ENCODE measurements around the gene CEP164.
A peak's percentile ranks its signal among the peaks of the same experiment; 100 is the strongest.

The CEP164 gene

GRCh38 chr11:117441146-117441975, 113.7 kb downstream of the CEP164 start:
- Histone ChIP-seq H3K9ac (ENCODE audit: low read length) (no peak overlapping the region), H4K8ac (ENCODE audit: low read length) (no peak overlapping the region), H3K9me3 (ENCODE audit: control insufficient read depth, low read length) (no peaks in the 10 kb centered on the region), H3K27ac (ENCODE audit: low read length, poor library complexity, severe bottlenecking) (no peak overlapping the region), H3K4me3 (ENCODE audit: insufficient read depth in 1 of 2, low read depth in 1 of 2, low read length in 2 of 2) (no peak overlapping the region), H2BK120ac (ENCODE audit: low read depth, low read length) (no peak overlapping the region), H3K4me1 (ENCODE audit: control insufficient read depth, insufficient read depth, low read depth, low read length) (peaks cover 3% of the 10 kb centered on the region), H3K79me1 (replicated peaks; ENCODE audit: low read length, poor library complexity, severe bottlenecking) (no peaks in the 10 kb centered on the region), H3K18ac (ENCODE audit: low read depth in 1 of 2, low read length in 2 of 2) (no peak overlapping the region), H4K91ac (ENCODE audit: low read length) (no peak overlapping the region), H3K14ac (ENCODE audit: low read length in 2 of 2) (no peak overlapping the region), H3K4me2 (ENCODE audit: low read length, poor library complexity, severe bottlenecking) (no peak overlapping the region), H2AK5ac (ENCODE audit: low read length, severe bottlenecking) (no peak overlapping the region), H3K36me3 (ENCODE audit: control insufficient read depth in 1 of 2, insufficient read depth in 2 of 2, low read depth in 1 of 2, low read length in 2 of 2) (no peaks in the 10 kb centered on the region), H2AFZ (ENCODE audit: low read depth, low read length) (no peak overlapping the region), H2BK15ac (ENCODE audit: low read depth, poor library complexity, severe bottlenecking) (no peak overlapping the region), H3K23ac (ENCODE audit: low read length in 2 of 2) (no peak overlapping the region), H3K4ac (ENCODE audit: low read depth in 1 of 2, low read length in 2 of 2) (no peak overlapping the region), H2BK5ac (ENCODE audit: low read depth, low read length, poor library complexity, severe bottlenecking) (no peak overlapping the region), H2BK12ac (ENCODE audit: low read length in 2 of 2) (no peak overlapping the region), H3K27me3 (ENCODE audit: control insufficient read depth in 1 of 2, insufficient read depth in 1 of 2, low read length in 2 of 2) (peaks cover 59 to 62% of the 10 kb centered on the region in 2 experiments)
- DNase-seq: no peak
- 88% methylated on average over 14 of the region's 14 CpGs for WGBS

DNA sequence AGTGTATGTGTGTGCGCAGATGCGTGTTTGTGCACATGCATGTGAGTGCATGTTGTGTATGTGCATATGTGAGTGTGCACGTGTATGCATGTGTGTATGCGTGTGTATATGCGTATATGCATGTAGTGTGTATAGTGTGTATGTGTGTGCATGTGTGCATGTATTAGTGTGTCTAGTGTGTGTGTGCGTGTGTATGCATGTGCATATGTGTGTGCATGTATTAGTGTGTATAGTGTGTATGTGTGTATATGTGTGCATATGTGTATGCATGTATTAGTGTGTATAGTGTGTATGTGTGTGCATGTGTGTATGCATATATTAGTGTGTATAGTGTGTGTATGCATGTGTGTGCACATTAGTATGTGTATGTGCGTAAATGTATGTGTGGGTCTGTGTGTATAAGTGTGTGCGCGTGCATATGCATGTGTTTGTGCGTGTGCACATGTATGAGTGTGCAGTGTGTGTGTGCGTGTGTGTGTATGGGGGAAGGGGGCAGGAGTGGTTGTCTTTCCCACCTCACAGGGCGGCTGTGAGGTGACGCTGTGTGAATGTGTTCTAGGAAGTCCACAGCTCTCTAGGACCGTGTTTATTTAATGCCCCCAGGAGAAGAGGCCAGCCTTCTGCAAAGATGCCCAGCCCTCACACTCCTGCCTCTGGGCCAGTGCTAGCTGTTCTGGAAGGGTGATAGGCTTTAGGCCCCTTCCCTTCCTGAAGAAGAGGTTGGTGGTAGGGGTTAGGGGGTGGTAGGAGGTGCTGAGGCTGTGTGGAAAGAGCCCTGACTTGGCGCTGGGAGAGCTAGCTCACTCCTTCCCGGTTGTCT, 114.6 kb downstream of the CEP164 start:
- Histone ChIP-seq H4K8ac (ENCODE audit: low read length) (no peak overlapping the region), H2AK5ac (ENCODE audit: low read length, severe bottlenecking) (no peak overlapping the region), H4K91ac (ENCODE audit: low read length) (no peak overlapping the region), H3K36me3 (ENCODE audit: control insufficient read depth in 1 of 2, insufficient read depth in 2 of 2, low read depth in 1 of 2, low read length in 2 of 2) (no peaks in the 10 kb centered on the region), H2BK120ac (ENCODE audit: low read depth, low read length) (no peak overlapping the region), H3K79me1 (replicated peaks; ENCODE audit: low read length, poor library complexity, severe bottlenecking) (no peaks in the 10 kb centered on the region), H2BK12ac (ENCODE audit: low read length in 2 of 2) (no peak overlapping the region), H3K23ac (ENCODE audit: low read length in 2 of 2) (no peak overlapping the region), H3K4ac (ENCODE audit: low read depth in 1 of 2, low read length in 2 of 2) (no peak overlapping the region), H2AFZ (ENCODE audit: low read depth, low read length) (no peak overlapping the region), H3K9me3 (ENCODE audit: control insufficient read depth, low read length) (no peaks in the 10 kb centered on the region), H3K27me3 (ENCODE audit: control insufficient read depth in 1 of 2, insufficient read depth in 1 of 2, low read length in 2 of 2) (peaks cover 50 to 53% of the 10 kb centered on the region in 2 experiments), H3K4me2 (ENCODE audit: low read length, poor library complexity, severe bottlenecking) (no peak overlapping the region), H3K14ac (ENCODE audit: low read length in 2 of 2) (peak overlapping the region in 1 of 2 experiments; percentile 93), H3K4me3 (ENCODE audit: insufficient read depth in 1 of 2, low read depth in 1 of 2, low read length in 2 of 2) (no peak overlapping the region), H3K18ac (ENCODE audit: low read depth in 1 of 2, low read length in 2 of 2) (no peak overlapping the region), H2BK5ac (ENCODE audit: low read depth, low read length, poor library complexity, severe bottlenecking) (no peak overlapping the region), H3K9ac (ENCODE audit: low read length) (no peak overlapping the region), H3K4me1 (ENCODE audit: control insufficient read depth, insufficient read depth, low read depth, low read length) (peaks cover 3% of the 10 kb centered on the region), H3K27ac (ENCODE audit: low read length, poor library complexity, severe bottlenecking) (no peak overlapping the region), H2BK15ac (ENCODE audit: low read depth, poor library complexity, severe bottlenecking) (no peak overlapping the region)
- 84% methylated on average over 16 of the region's 16 CpGs for WGBS
- no peak for DNase-seq

DNA sequence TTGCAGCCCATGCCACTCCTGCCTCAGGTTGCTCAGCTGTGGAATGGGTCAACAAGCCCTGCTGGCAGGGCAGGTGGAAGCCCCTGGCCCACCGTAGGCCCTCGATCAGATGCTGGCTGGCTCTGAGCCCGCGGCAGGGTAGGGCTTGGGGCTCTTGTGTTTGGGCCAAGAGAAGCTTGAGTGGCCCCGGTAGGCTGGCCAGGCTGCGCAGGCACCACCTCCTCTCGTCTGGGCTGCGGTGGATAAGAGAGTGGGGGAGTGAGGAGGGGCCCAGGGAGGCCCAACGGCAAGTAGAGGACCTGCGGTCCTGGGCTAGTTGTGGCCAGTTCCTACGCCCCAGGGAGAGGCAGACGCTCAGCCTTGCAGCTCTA, 115.2 kb downstream of the CEP164 start:
- Histone ChIP-seq H3K4ac (ENCODE audit: low read depth in 1 of 2, low read length in 2 of 2) (no peak overlapping the region), H2BK12ac (ENCODE audit: low read length in 2 of 2) (no peak overlapping the region), H3K9ac (ENCODE audit: low read length) (no peak overlapping the region), H3K14ac (ENCODE audit: low read length in 2 of 2) (peak overlapping the region in 1 of 2 experiments; percentile 38), H2AFZ (ENCODE audit: low read depth, low read length) (no peak overlapping the region), H2AK5ac (ENCODE audit: low read length, severe bottlenecking) (no peak overlapping the region), H3K79me1 (replicated peaks; ENCODE audit: low read length, poor library complexity, severe bottlenecking) (no peaks in the 10 kb centered on the region), H3K4me1 (ENCODE audit: control insufficient read depth, insufficient read depth, low read depth, low read length) (peaks cover 3% of the 10 kb centered on the region), H3K27me3 (ENCODE audit: control insufficient read depth in 1 of 2, insufficient read depth in 1 of 2, low read length in 2 of 2) (peaks cover 54 to 57% of the 10 kb centered on the region in 2 experiments), H4K91ac (ENCODE audit: low read length) (no peak overlapping the region), H4K8ac (ENCODE audit: low read length) (no peak overlapping the region), H3K4me2 (ENCODE audit: low read length, poor library complexity, severe bottlenecking) (no peak overlapping the region), H3K23ac (ENCODE audit: low read length in 2 of 2) (no peak overlapping the region), H3K18ac (ENCODE audit: low read depth in 1 of 2, low read length in 2 of 2) (no peak overlapping the region), H3K27ac (ENCODE audit: low read length, poor library complexity, severe bottlenecking) (no peak overlapping the region), H2BK15ac (ENCODE audit: low read depth, poor library complexity, severe bottlenecking) (no peak overlapping the region), H3K36me3 (ENCODE audit: control insufficient read depth in 1 of 2, insufficient read depth in 2 of 2, low read depth in 1 of 2, low read length in 2 of 2) (no peaks in the 10 kb centered on the region), H2BK5ac (ENCODE audit: low read depth, low read length, poor library complexity, severe bottlenecking) (no peak overlapping the region), H3K4me3 (ENCODE audit: insufficient read depth in 1 of 2, low read depth in 1 of 2, low read length in 2 of 2) (no peak overlapping the region), H3K9me3 (ENCODE audit: control insufficient read depth, low read length) (no peaks in the 10 kb centered on the region), H2BK120ac (ENCODE audit: low read depth, low read length) (no peak overlapping the region)
- 81% methylated on average over 12 of the region's 12 CpGs for WGBS
- no peak for DNase-seq

Measured in mesenchymal stem cell (in vitro differentiated cells and primary cell).